PC-3 (cell line): ENCODE data around the gene CLK2.

ENCODE experiments used
- EZH2 ChIP-seq: fragments of 300-600 bp; sonication (generic); IDR thresholded peaks from one replicate; pipeline ENCODE4 v1.6.1; 2017; ENCODE audit warnings: antibody characterized with exemption, mild to moderate bottlenecking, low read length; ENCODE audit not compliant: unreplicated experiment
- EZH2phosphoT487 ChIP-seq: fragments of 300-600 bp; sonication (generic); IDR thresholded peaks from 2 replicates; pipeline ENCODE4 v1.6.1; 2018; ENCODE audit warnings: mild to moderate bottlenecking, antibody characterized with exemption, low read length, borderline replicate concordance
- TF ChIP-seq, protein P1 (sequence below): fragments of 300-600 bp; sonication (generic); conservative IDR thresholded peaks from 2 replicates; pipeline ENCODE4 v1.5.1; 2017; ENCODE audit warnings: antibody characterized with exemption, low read depth, mild to moderate bottlenecking, low read length

DNA sequence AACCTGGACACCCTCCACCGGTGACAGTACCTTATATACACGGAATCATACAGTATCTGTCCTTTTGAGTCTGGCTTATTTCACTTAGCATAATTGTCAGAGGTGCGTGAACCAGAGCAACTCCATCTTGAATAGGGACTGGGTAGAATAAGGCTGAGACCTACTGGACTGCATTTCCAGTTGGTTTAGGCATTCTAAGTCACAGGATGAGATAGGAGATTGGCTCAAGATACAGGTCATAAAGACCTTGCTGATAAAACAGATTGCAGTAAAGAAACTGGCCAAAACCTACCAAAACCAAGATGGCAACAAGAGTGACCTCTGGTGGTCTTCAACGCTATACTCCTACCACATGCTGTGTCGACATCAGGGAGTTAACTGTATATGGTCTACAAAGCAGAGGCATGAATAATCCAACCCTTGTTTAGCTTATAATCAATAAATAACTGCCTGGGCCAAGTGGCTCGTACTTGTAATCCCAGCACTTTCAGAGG is 34.0 kb upstream of the CLK2 start:
- TF ChIP-seq, protein P1, sequence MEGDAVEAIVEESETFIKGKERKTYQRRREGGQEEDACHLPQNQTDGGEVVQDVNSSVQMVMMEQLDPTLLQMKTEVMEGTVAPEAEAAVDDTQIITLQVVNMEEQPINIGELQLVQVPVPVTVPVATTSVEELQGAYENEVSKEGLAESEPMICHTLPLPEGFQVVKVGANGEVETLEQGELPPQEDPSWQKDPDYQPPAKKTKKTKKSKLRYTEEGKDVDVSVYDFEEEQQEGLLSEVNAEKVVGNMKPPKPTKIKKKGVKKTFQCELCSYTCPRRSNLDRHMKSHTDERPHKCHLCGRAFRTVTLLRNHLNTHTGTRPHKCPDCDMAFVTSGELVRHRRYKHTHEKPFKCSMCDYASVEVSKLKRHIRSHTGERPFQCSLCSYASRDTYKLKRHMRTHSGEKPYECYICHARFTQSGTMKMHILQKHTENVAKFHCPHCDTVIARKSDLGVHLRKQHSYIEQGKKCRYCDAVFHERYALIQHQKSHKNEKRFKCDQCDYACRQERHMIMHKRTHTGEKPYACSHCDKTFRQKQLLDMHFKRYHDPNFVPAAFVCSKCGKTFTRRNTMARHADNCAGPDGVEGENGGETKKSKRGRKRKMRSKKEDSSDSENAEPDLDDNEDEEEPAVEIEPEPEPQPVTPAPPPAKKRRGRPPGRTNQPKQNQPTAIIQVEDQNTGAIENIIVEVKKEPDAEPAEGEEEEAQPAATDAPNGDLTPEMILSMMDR: peak; percentile 45
- TF ChIP-seq EZH2 (no peak), EZH2phosphoT487 (no peak)
